HG02885 (cell line): ENCODE measurements around the gene MAP3K3.

Experiments
- ATAC-seq: cut with Tn5 transposase; IDR thresholded peaks from one replicate; pipeline ENCODE4 v1.9.1; 2021; ENCODE audit warnings: mild to moderate bottlenecking; ENCODE audit not compliant: unreplicated experiment, poor library complexity

Gene MAP3K3

GRCh38 chr17:63647065-63647725 lies 25.0 kb downstream of the MAP3K3 start:
- no peak for ATAC-seq

GRCh38 chr17:63647936-63648335 lies 25.7 kb downstream of the MAP3K3 start:
- no peak for ATAC-seq

- no peak for ATAC-seq
These were observed 27.6 kb downstream of the MAP3K3 start for GRCh38 chr17:63649813-63650212.

GRCh38 chr17:63652106-63652505 lies 29.9 kb downstream of the MAP3K3 start:
- no peak for ATAC-seq

GRCh38 chr17:63653050-63653449 lies 30.8 kb downstream of the MAP3K3 start:
- ATAC-seq: no peak

GRCh38 chr17:63657786-63658185 lies 35.6 kb downstream of the MAP3K3 start:
- ATAC-seq: no peak

- no peak for ATAC-seq
These were observed 36.1 kb downstream of the MAP3K3 start for GRCh38 chr17:63658366-63658765.

- ATAC-seq: no peak
These were observed 37.6 kb downstream of the MAP3K3 start for GRCh38 chr17:63659850-63660249.

GRCh38 chr17:63665527-63666214 lies 43.5 kb downstream of the MAP3K3 start:
- peak; percentile 59 for ATAC-seq

GRCh38 chr17:63672856-63673255 lies 50.6 kb downstream of the MAP3K3 start:
- ATAC-seq: no peak

GRCh38 chr17:63675231-63675606 lies 53.0 kb downstream of the MAP3K3 start:
- ATAC-seq: no peak

GRCh38 chr17:63675607-63676546 lies 53.7 kb downstream of the MAP3K3 start:
- no peak for ATAC-seq

GRCh38 chr17:63676584-63676983 lies 54.4 kb downstream of the MAP3K3 start:
- ATAC-seq: no peak

- no peak for ATAC-seq
These were observed 57.0 kb downstream of the MAP3K3 start for GRCh38 chr17:63679214-63679613.

GRCh38 chr17:63680700-63681099 lies 58.5 kb downstream of the MAP3K3 start:
- no peak for ATAC-seq

- ATAC-seq: no peak
These were observed 59.3 kb downstream of the MAP3K3 start for GRCh38 chr17:63681530-63681929.

- no peak for ATAC-seq
These were observed 60.2 kb downstream of the MAP3K3 start for GRCh38 chr17:63682441-63682840.

GRCh38 chr17:63682981-63683380 lies 60.8 kb downstream of the MAP3K3 start:
- ATAC-seq: no peak

- no peak for ATAC-seq
These were observed 62.8 kb downstream of the MAP3K3 start for GRCh38 chr17:63685041-63685440.

- no peak for ATAC-seq
These were observed 63.4 kb downstream of the MAP3K3 start for GRCh38 chr17:63685578-63685977.

GRCh38 chr17:63686138-63686685 lies 64.0 kb downstream of the MAP3K3 start:
- ATAC-seq: no peak
